Occipital lobe (tissue), 3 donors: ENCODE data around the gene NUP210L. TPM values are rescaled to one million over a fixed set of nuclear protein-coding genes. Genes with fewer than 3 reads are reported as not detected.

Experiments
- DNase-seq: peaks from one replicate; lab custom pipeline; 2025; lab: John Stamatoyannopoulos, UW
- small RNA-seq: library from RNA; depleted of rRNA; stranded (forward); fragments of <200 nt; gene quantifications from one replicate; pipeline ENCODE3, GENCODE V24; 2014
- total RNA-seq: library from RNA; depleted of rRNA; stranded (reverse); fragments of >200 nt; gene quantifications from one replicate; pipeline ENCODE4 v1.2.3, GENCODE V29; 2014

Gene NUP210L
- total RNA-seq, 1 donor from 2014 or later = under 0.01 TPM

DNA sequence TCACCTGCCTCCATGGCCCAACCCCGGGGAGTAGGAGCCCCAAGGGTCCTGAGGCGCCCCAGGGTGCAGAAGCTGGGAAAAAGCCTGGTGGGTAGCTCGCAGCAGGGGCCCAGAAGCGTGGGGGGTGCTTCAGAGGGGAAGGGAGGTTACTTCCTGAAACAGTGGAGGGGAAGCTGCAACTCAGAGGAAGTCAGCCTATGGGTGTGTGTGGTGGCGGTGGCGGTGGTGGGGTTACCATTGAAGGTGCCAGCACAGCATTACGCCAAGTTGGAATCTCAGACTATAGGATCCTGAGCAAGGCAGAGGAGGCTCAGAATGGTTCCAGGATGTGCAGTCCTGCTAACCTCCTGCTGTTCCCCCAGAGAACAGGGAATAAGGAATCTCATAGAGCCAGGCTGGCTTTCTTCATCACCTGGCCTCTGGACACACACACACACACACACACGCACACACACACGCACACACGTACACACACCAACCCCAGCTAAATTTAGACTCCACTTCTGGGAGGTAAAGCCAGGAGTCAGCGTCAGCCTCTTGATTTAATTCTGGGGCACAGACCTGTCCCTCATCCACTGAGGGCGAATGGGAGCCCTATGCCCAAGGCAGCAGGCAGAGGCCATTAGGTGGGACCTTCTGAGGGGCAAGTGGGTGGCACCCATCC, 209.6 kb downstream of the NUP210L start:
- DNase-seq = no peak

GRCh38 chr1:153944827-153945117, 210.1 kb downstream of the NUP210L start:
- DNase-seq = no peak

GRCh38 chr1:153944005-153944826, 210.7 kb downstream of the NUP210L start:
- no peak for DNase-seq

DNA sequence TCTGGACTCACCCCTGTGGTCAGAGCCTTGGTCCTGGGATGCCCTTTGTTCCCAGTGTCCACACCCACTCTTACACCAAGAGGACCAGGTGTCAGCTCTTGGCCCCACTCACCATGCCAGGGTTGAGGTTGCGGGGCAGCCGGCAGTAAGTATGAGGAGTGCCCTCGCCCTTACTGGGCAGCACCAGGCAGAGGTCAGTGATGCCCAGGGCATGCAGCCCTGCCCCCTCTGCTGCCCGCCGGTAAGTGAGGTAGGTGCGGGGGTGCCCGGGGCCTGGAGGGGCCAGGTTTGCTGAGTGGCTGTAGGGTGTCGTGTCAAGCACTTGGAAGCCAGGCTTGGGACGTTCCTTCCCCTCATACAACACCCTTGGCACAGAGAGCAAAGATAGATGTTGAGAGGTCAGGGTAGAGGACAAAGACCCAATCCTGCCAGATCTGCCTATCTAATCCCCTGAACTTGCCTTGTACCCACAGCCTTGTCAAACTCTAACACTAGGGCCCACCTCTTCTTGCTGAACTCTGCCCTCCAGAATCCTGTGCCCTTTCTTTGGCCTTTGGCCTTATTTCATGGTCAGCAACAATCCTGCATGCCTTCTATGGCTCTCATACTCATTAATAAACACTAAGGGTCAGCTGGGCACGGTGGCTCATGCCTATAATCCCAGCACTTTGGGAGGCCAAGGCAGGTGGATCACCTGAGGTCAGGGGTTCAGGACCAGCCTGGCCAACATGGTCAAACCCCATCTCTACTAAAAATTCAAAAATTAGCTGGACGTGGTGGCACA, 211.9 kb downstream of the NUP210L start:
- no peak for DNase-seq

Small RNA genes lying within 50 kb of the gene (small RNA-seq; reads per million reads assigned to genes)
- 0.17 reads per million for gene MIR190B
- not detected for gene MIR5698
- gene MIR6737 = not detected
- not detected for gene RNU6-179P

Other genes with a start within 250 kb of the NUP210L start
- 18.2 TPM for gene GATAD2B, start 232.1 kb downstream of the NUP210L start, total RNA-seq
- gene DENND4B, start 208.4 kb downstream of the NUP210L start, total RNA-seq = 11.9 TPM
- gene CRTC2, start 196.5 kb downstream of the NUP210L start, total RNA-seq = 2.8 TPM
- gene SLC39A1, start 191.5 kb downstream of the NUP210L start, total RNA-seq = 30.9 TPM
- gene CREB3L4, start 187.2 kb downstream of the NUP210L start, total RNA-seq = 7.2 TPM
- 43.0 TPM for gene JTB, start 177.4 kb downstream of the NUP210L start, total RNA-seq
- 7.0 TPM for gene RAB13, start 168.7 kb downstream of the NUP210L start, total RNA-seq
- 2,161 TPM for gene RPS27, start 164.3 kb downstream of the NUP210L start, total RNA-seq
- gene TPM3, start 37.0 kb upstream of the NUP210L start, total RNA-seq = 208 TPM
- gene CFAP141, start 51.3 kb upstream of the NUP210L start, total RNA-seq = not detected
- 43.5 TPM for gene UBAP2L, start 65.9 kb upstream of the NUP210L start, total RNA-seq
- gene HAX1, start 117.6 kb upstream of the NUP210L start, total RNA-seq = 57.7 TPM
- not detected for gene AQP10, start 166.0 kb upstream of the NUP210L start, total RNA-seq
- 28.5 TPM for gene ATP8B2, start 170.5 kb upstream of the NUP210L start, total RNA-seq